K562 (cell line): ENCODE measurements around the gene WBP1. TPM values are rescaled to one million over a fixed set of nuclear protein-coding genes. Genes with fewer than 3 reads are reported as not detected.

Experiments
- ATAC-seq: fragments of 200-7000 bp; cut with Tn5 transposase; 3 replicates; pipeline ENCODE4 v1.9.1; 2020; ENCODE audit warnings: moderate library complexity
- BruUV-seq: library from RNA; stranded (reverse); fragments of 400-500 nt; replicated peaks from 2 replicates; lab custom pipeline; 2021; lab: Mats Ljungman, UMichigan
- CTCF ChIA-PET: fragments of 300-600 bp; formaldehyde crosslinking; extraction: SDS; loops from one replicate; lab custom pipeline; 2021; ENCODE audit warnings: low intra/inter-chr PET ratio; lab: Yijun Ruan, JAX
- POLR2A ChIA-PET: fragments of 300-600, 350-650 bp; sonication (Branson Sonifier 250); formaldehyde crosslinking; extraction: SDS; loops from one replicate; lab custom pipeline; 2021; ENCODE audit warnings: antibody characterized with exemption, inconsistent platforms; lab: Yijun Ruan, JAX
- DNase-seq, 4 experiments: peaks; one replicate each; pipeline versions ENCODE4 v3.0.0 to v3.0.0-alpha.2; 2011 to 2018; ENCODE audit warnings: low spot score in 3 of 4, mixed read lengths in 3 of 4; ENCODE audit errors: extremely low read depth in 1 of 4
- FAIRE-seq: peaks from 2 replicates; lab custom pipeline; 2011; peaks lifted over from hg19 to GRCh38; lab: Jason Lieb, UNC
- H2AFZ ChIP-seq: 2 replicates; pipeline ENCODE4 v1.6.0; 2011; ENCODE audit warnings: low read depth, low read length, control low read depth, inconsistent platforms
- H3K27ac ChIP-seq: fragments of 200-600 bp; 3 replicates; pipeline ENCODE4 v1.8.0; 2011; ENCODE audit warnings: low read depth, mild to moderate bottlenecking, control low read depth, inconsistent platforms, low read length, moderate library complexity, mixed read lengths; ENCODE audit errors: extremely low read depth
- H3K27me3 ChIP-seq, 2 experiments: fragments of 300-600 bp in 1 of 2; 2 replicates in 1 of 2; 3 replicates in 1 of 2; pipeline versions ENCODE4 v1.6.0 to v1.8.0; 2011; ENCODE audit warnings: inconsistent platforms in 2 of 2, low read length in 2 of 2, mild to moderate bottlenecking in 1 of 2, mixed read lengths in 1 of 2, moderate library complexity in 1 of 2; ENCODE audit not compliant: control insufficient read depth in 2 of 2, insufficient read depth in 2 of 2
- H3K36me3 ChIP-seq: fragments of 300-600 bp; 3 replicates; pipeline ENCODE4 v1.8.0; 2011; ENCODE audit warnings: mild to moderate bottlenecking, low read length, inconsistent platforms; ENCODE audit not compliant: control insufficient read depth, insufficient read depth
- H3K4me1 ChIP-seq, 2 experiments: fragments of 200-600 bp in 1 of 2; replicated peaks in 1 of 2; 2 replicates in 1 of 2; 3 replicates in 1 of 2; pipeline versions ENCODE4 v1.5.1 to v1.8.0; 2011; ENCODE audit warnings: inconsistent platforms in 2 of 2, low read length in 2 of 2, mild to moderate bottlenecking in 1 of 2, mixed read lengths in 1 of 2, moderate library complexity in 1 of 2; ENCODE audit not compliant: control insufficient read depth in 2 of 2, insufficient read depth in 2 of 2
- H3K4me2 ChIP-seq: 2 replicates; pipeline ENCODE4 v1.6.1; 2011; ENCODE audit warnings: low read length, control low read depth, inconsistent platforms, mixed read lengths; ENCODE audit not compliant: insufficient read depth
- H3K4me3 ChIP-seq: fragments of 200-600 bp; sonication (generic), shearing (Covaris generic); 2 replicates; pipeline ENCODE4 v1.5.1; 2016; ENCODE audit warnings: control low read depth, inconsistent platforms
- H3K79me2 ChIP-seq: fragments of 200-600 bp; 3 replicates; pipeline ENCODE4 v1.8.0; 2011; ENCODE audit warnings: low read length, inconsistent platforms; ENCODE audit not compliant: control insufficient read depth, insufficient read depth
- H3K9ac ChIP-seq, 2 experiments: 2 replicates each; pipeline versions ENCODE4 v1.6.0 to v1.6.1; 2011; ENCODE audit warnings: low read depth in 2 of 2, low read length in 2 of 2, control low read depth in 1 of 2, inconsistent platforms in 1 of 2, mild to moderate bottlenecking in 1 of 2, mixed read lengths in 1 of 2; ENCODE audit not compliant: insufficient read depth in 1 of 2
- H3K9me1 ChIP-seq: one replicate; pipeline ENCODE4 v1.6.0; 2011; ENCODE audit warnings: inconsistent platforms, mild to moderate bottlenecking, low read length, moderate library complexity; ENCODE audit not compliant: control insufficient read depth, insufficient read depth
- H3K9me3 ChIP-seq: replicated peaks from 2 replicates; pipeline ENCODE4 v1.5.1; 2011; ENCODE audit warnings: low read depth, low read length, inconsistent platforms; ENCODE audit not compliant: control insufficient read depth, insufficient read depth
- H4K20me1 ChIP-seq: replicated peaks from 2 replicates; pipeline ENCODE4 v1.6.1; 2011; ENCODE audit warnings: low read length, inconsistent platforms, mixed read lengths; ENCODE audit not compliant: control insufficient read depth, insufficient read depth
- HEY1 ChIP-seq: fragments of 250-450 bp; sonication (Bioruptor Pico); IDR thresholded peaks from 2 replicates; pipeline ENCODE4 v1.5.0; 2020; ENCODE audit warnings: mild to moderate bottlenecking, moderate library complexity, borderline replicate concordance
- POLR2G ChIP-seq: fragments of 200-400 bp; formaldehyde crosslinking; IDR thresholded peaks from 2 replicates; pipeline ENCODE4 v1.6.1; 2017; ENCODE audit warnings: low read depth, mild to moderate bottlenecking, antibody characterized with exemption, low read length, moderate library complexity
- RBFOX2 ChIP-seq: fragments of 200-400 bp; formaldehyde crosslinking; IDR thresholded peaks from 2 replicates; pipeline ENCODE4 v1.6.1; 2017; ENCODE audit warnings: low read depth, mild to moderate bottlenecking, low read length, moderate library complexity
- RNF219 ChIP-seq: fragments of 250-450 bp; sonication (Bioruptor Pico); IDR thresholded peaks from 2 replicates; pipeline ENCODE4 v1.5.0; 2022; ENCODE audit warnings: mild to moderate bottlenecking
- YY1 ChIP-seq, 3 experiments: IDR thresholded peaks; 2 replicates each; pipeline ENCODE4 v1.6.1; 2011; ENCODE audit warnings: low read length in 2 of 3, mild to moderate bottlenecking in 2 of 3, moderate library complexity in 2 of 3, borderline replicate concordance in 1 of 3, control low read depth in 1 of 3, low read depth in 1 of 3; ENCODE audit not compliant: insufficient read depth in 3 of 3, insufficient replicate concordance in 2 of 3, control insufficient read depth in 1 of 3, insufficient read length in 1 of 3; ENCODE audit errors: extremely low read depth in 1 of 3
- ZNF57 ChIP-seq: fragments of 450-650 bp; formaldehyde crosslinking; IDR thresholded peaks from 2 replicates; pipeline ENCODE4 v1.4.0; 2020; ENCODE audit warnings: mild to moderate bottlenecking, moderate library complexity
- WGBS: fragments of 100-300 bp; shearing (Covaris generic); methylation state at CpG from one replicate; pipeline ENCODE4 v1.1.6; 2016; ENCODE audit warnings: low coverage, mixed read lengths; ENCODE audit not compliant: insufficient coverage; ENCODE audit errors: missing lambda C conversion rate; 5-methylcytosine and 5-hydroxymethylcytosine counted together
- in situ Hi-C: fragments of 300-500 bp; cut with MboI; formaldehyde crosslinking; loops from 4 replicates; pipeline ENCODE4 v1.15.0; 2018; ENCODE audit warnings: inconsistent platforms, mixed read lengths
- intact Hi-C: fragments of 100-400 bp; cut with micrococcal nuclease; formaldehyde crosslinking; loops from 2 replicates; pipeline ENCODE4 v1.14.2; 2022
- polyA plus RNA-seq, 8 experiments: library from polyadenylated mRNA; depleted of rRNA in 4 of 8; stranded (reverse) in 5 of 8; unstranded in 3 of 8; fragments of >200 nt; fragmentation: Nextera tagmentation in 2 of 8; fragmentation: Illumina TruSeq in 1 of 8; extraction: Ambion mirVana in 2 of 8; extraction: Trizol in 1 of 8; gene quantifications; 2 replicates each; pipeline versions ENCODE4 v1.2.1 to v1.2.3, GENCODE V29; 2011 to 2014; ENCODE audit warnings: inconsistent platforms in 1 of 8, missing spikeins in 1 of 8
- total RNA-seq, 7 experiments: library from RNA; depleted of rRNA in 6 of 7; stranded (reverse); fragments of >200 nt in 6 of 7; fragmentation: Illumina TruSeq in 2 of 7; extraction: Trizol in 2 of 7; gene quantifications; 2 replicates each; pipeline versions ENCODE4 v1.2.1 to v1.2.3, GENCODE V29; 2011 to 2021; ENCODE audit warnings: low replicate concordance in 1 of 7
- TF ChIP-seq, protein P1 (sequence below), 3 experiments: IDR thresholded peaks in 2 of 3; conservative IDR thresholded peaks in 1 of 3; 2 replicates each; pipeline ENCODE4 v1.5.1; 2011 to 2012; ENCODE audit warnings: low read length in 3 of 3, mild to moderate bottlenecking in 3 of 3, control low read depth in 2 of 3, improper control_type of control experiment in 1 of 3, inconsistent platforms in 1 of 3, low read depth in 1 of 3, mixed read lengths in 1 of 3, moderate library complexity in 1 of 3; ENCODE audit not compliant: insufficient read depth in 2 of 3
- TF ChIP-seq, protein P2 (sequence below): fragments of 250-450 bp; sonication (Bioruptor Pico); IDR thresholded peaks from 2 replicates; pipeline ENCODE4 v1.8.0; 2021; ENCODE audit warnings: moderate library complexity, mild to moderate bottlenecking, inconsistent platforms

Gene WBP1
- total and polyA plus RNA-seq, 9 of the 15 experiments (the other 6 are each of a cell fraction or from before 2014, with no cell fraction given): 1.9 to 27.7 (median 14.2) TPM

DNA sequence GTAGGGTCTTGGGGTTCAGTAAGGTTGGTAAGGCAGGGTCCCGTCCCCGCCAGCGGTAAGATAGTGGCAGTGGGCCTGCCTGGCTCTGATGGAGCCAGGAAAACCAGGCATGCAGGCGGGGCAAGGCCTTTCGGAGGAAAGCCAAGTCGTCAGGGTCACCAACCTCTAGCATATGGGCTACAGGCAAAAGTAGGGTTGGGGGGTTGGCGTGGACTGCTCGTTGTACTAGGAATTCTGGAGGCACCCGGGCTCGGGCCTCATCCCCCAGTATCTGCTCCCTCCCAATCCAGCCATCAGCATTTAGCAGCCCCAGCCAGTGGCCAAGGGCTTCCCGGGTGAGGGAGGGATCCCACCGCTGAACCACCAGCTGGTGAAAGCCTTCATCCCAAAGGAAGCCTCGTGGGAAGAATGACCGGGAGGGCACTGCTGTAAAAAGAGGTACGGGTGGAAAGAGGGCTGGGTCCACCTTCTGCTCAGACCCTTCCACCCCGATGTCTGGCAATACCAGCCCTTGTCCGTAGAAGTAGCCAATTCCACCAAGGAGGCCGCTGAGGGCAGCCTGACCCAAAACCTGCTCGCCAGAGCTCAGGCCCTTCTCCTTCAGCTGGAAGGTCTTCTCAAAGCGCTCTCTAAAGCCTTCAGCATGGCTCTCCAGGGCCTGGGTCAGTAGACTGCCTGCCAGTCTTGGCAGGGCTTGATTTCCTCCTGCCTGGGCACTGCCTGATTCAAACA lies 4.0 kb downstream of the WBP1 start:
- intact Hi-C loops (no loop called here), in situ Hi-C loops (no loop called here)
- no peak for DNase-seq
- Histone ChIP-seq H3K9me3 (no peaks in the 10 kb centered on the region), H3K27me3 (no peaks in the 10 kb centered on the region), H3K79me2 (peaks cover 21% of the 10 kb centered on the region), H3K9ac (no peak overlapping the region), H3K4me1 (peaks cover 5 to 49% of the 10 kb centered on the region in 2 experiments; a peak in 4 of 5 replicates), H3K4me3 (no peak overlapping the region), H3K9me1 (no peaks in the 10 kb centered on the region), H3K36me3 (peaks cover 25% of the 10 kb centered on the region), H2AFZ (no peak overlapping the region), H3K27ac (no peak overlapping the region), H4K20me1 (no peaks in the 10 kb centered on the region; the same call in 1 of the 2 replicates), H3K4me2 (no peak overlapping the region)
- ATAC-seq: no peak
- TF ChIP-seq POLR2G: peak; percentile 3; the same call in 1 of the 2 replicates
- TF ChIP-seq RNF219: no peak
- TF ChIP-seq, protein P1, sequence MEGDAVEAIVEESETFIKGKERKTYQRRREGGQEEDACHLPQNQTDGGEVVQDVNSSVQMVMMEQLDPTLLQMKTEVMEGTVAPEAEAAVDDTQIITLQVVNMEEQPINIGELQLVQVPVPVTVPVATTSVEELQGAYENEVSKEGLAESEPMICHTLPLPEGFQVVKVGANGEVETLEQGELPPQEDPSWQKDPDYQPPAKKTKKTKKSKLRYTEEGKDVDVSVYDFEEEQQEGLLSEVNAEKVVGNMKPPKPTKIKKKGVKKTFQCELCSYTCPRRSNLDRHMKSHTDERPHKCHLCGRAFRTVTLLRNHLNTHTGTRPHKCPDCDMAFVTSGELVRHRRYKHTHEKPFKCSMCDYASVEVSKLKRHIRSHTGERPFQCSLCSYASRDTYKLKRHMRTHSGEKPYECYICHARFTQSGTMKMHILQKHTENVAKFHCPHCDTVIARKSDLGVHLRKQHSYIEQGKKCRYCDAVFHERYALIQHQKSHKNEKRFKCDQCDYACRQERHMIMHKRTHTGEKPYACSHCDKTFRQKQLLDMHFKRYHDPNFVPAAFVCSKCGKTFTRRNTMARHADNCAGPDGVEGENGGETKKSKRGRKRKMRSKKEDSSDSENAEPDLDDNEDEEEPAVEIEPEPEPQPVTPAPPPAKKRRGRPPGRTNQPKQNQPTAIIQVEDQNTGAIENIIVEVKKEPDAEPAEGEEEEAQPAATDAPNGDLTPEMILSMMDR (IDR thresholded peaks at IDR 0.05 in 2 of 3, conservative IDR thresholded peaks at IDR 0.05 in 1 of 3; ENCODE audit: insufficient read depth in 2 of 3, low read depth in 1 of 3, low read length in 3 of 3): no peak
- TF ChIP-seq YY1 (IDR thresholded peaks at IDR 0.05; ENCODE audit: borderline replicate concordance in 1 of 3, control insufficient read depth in 1 of 3, extremely low read depth in 1 of 3, insufficient read depth in 3 of 3, insufficient read length in 1 of 3, insufficient replicate concordance in 2 of 3, low read depth in 1 of 3, low read length in 2 of 3): no peak
- TF ChIP-seq, protein P2, sequence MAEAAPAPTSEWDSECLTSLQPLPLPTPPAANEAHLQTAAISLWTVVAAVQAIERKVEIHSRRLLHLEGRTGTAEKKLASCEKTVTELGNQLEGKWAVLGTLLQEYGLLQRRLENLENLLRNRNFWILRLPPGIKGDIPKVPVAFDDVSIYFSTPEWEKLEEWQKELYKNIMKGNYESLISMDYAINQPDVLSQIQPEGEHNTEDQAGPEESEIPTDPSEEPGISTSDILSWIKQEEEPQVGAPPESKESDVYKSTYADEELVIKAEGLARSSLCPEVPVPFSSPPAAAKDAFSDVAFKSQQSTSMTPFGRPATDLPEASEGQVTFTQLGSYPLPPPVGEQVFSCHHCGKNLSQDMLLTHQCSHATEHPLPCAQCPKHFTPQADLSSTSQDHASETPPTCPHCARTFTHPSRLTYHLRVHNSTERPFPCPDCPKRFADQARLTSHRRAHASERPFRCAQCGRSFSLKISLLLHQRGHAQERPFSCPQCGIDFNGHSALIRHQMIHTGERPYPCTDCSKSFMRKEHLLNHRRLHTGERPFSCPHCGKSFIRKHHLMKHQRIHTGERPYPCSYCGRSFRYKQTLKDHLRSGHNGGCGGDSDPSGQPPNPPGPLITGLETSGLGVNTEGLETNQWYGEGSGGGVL (CRISPR knock-in tag): no peak
- TF ChIP-seq HEY1: no peak
- peak; percentile 17 for TF ChIP-seq RBFOX2
- no peak for TF ChIP-seq ZNF57
- ChIA-PET CTCF (no interaction called here), POLR2A (interaction anchor here (0.6 to 1.0 kb wide), 5 partner anchors 9 to 342 kb away, joined by 3 to 6 read pairs (median 3); no protein-coding TSS in a partner anchor)
- no TSS peak for BruUV-seq
- no peak for FAIRE-seq
- 96% methylated on average over 18 of the region's 20 CpGs for WGBS
